Panc1 (cell line): ENCODE data around the gene ARFGAP1. TPM values are rescaled to one million over a fixed set of nuclear protein-coding genes. Genes with fewer than 3 reads are reported as not detected.

Experiments
- ATAC-seq: fragments of 200-7000 bp; cut with Tn5 transposase; 2 replicates; pipeline ENCODE4 v1.9.1; 2020; ENCODE audit warnings: mild to moderate bottlenecking, moderate library complexity
- BruUV-seq: library from RNA; stranded (reverse); fragments of 400-500 nt; replicated peaks from 2 replicates; lab custom pipeline; 2021; lab: Mats Ljungman, UMichigan
- CTCF ChIA-PET: fragments of 300-600 bp; sonication (Branson Sonifier 250); formaldehyde crosslinking; loops from one replicate; lab custom pipeline; 2022; ENCODE audit warnings: antibody characterized with exemption; lab: Charles Lee
- POLR2A ChIA-PET: fragments of 300-600 bp; sonication (Branson Sonifier 250); formaldehyde crosslinking; loops from one replicate; lab custom pipeline; 2022; ENCODE audit warnings: antibody characterized with exemption; lab: Charles Lee
- DNase-seq: peaks from one replicate; pipeline ENCODE4 v3.0.0-alpha.2; 2010; ENCODE audit warnings: low read depth, low spot score
- H3K27ac ChIP-seq: 2 replicates; pipeline ENCODE4 v1.5.1; 2011; ENCODE audit warnings: mild to moderate bottlenecking, low read length, inconsistent platforms
- H3K27me3 ChIP-seq: fragments of 200-500 bp; sonication (Bioruptor generic); 2 replicates; pipeline ENCODE4 v1.6.0; 2014; ENCODE audit warnings: low read length, inconsistent platforms; ENCODE audit not compliant: control insufficient read depth, insufficient read depth
- H3K36me3 ChIP-seq: fragments of 200-500 bp; sonication (Bioruptor generic); 2 replicates; pipeline ENCODE4 v1.5.1; 2014; ENCODE audit warnings: inconsistent platforms, mild to moderate bottlenecking, low read length, moderate library complexity; ENCODE audit not compliant: control insufficient read depth, insufficient read depth
- H3K4me1 ChIP-seq: 2 replicates; pipeline ENCODE4 v1.5.1; 2011; ENCODE audit warnings: inconsistent platforms, mild to moderate bottlenecking, low read length, moderate library complexity; ENCODE audit not compliant: control insufficient read depth, insufficient read depth
- H3K4me3 ChIP-seq, 2 experiments: 2 replicates each; pipeline ENCODE4 v1.5.1; 2011 to 2012; ENCODE audit warnings: low read depth in 2 of 2, low read length in 2 of 2, mild to moderate bottlenecking in 2 of 2, inconsistent platforms in 1 of 2, moderate library complexity in 1 of 2
- H3K9me3 ChIP-seq: fragments of 200-500 bp; sonication (Bioruptor generic); 2 replicates; pipeline ENCODE4 v1.5.1; 2014; ENCODE audit warnings: low read depth, mild to moderate bottlenecking, inconsistent platforms, low read length, moderate library complexity; ENCODE audit not compliant: control insufficient read depth, insufficient read depth
- CTCF ChIP-seq: fragments of 450-650 bp; IDR thresholded peaks from 2 replicates; pipeline ENCODE4 v1.5.1; 2017; ENCODE audit warnings: mild to moderate bottlenecking
- POLR2AphosphoS5 ChIP-seq: IDR thresholded peaks from 2 replicates; pipeline ENCODE4 v1.6.1; 2012; ENCODE audit warnings: mild to moderate bottlenecking, low read depth, low read length, moderate library complexity
- REST ChIP-seq, 2 experiments: IDR thresholded peaks; 2 replicates each; pipeline ENCODE4 v1.6.1; 2011 to 2012; ENCODE audit warnings: low read depth in 2 of 2, control low read depth in 1 of 2, low read length in 1 of 2, mild to moderate bottlenecking in 1 of 2, moderate library complexity in 1 of 2; ENCODE audit not compliant: insufficient read depth in 1 of 2
- SIN3A ChIP-seq: IDR thresholded peaks from 2 replicates; pipeline ENCODE4 v1.6.1; 2012; ENCODE audit warnings: low read depth, mild to moderate bottlenecking, low read length, moderate library complexity, borderline replicate concordance; ENCODE audit not compliant: insufficient read depth
- TCF7L2 ChIP-seq: IDR thresholded peaks from 2 replicates; pipeline ENCODE4 v1.6.1; 2011; ENCODE audit warnings: mild to moderate bottlenecking, low read depth, low read length, inconsistent platforms
- in situ Hi-C: cut with HindIII; loops from 2 replicates; pipeline ENCODE4 v1.10.0; 2016; ENCODE audit warnings: low sequenced_read_pairs, low pct_unique_long_range_greater_than_20kb
- intact Hi-C: fragments of 100-400 bp; cut with micrococcal nuclease; formaldehyde crosslinking; loops from one replicate; pipeline ENCODE4 v1.10.0; 2022; ENCODE audit not compliant: unreplicated experiment
- total RNA-seq: library from RNA; stranded (reverse); gene quantifications from one replicate; pipeline ENCODE4 v1.2.1, GENCODE V29; 2021; ENCODE audit not compliant: unreplicated experiment

The ARFGAP1 gene
- total RNA-seq, 1 experiment from 2014 or later = 110 TPM

- Histone ChIP-seq H3K4me1 (no peaks in the 10 kb centered on the region; the same call in 1 of the 2 replicates), H3K27me3 (no peaks in the 10 kb centered on the region), H3K27ac (no peak overlapping the region), H3K9me3 (no peaks in the 10 kb centered on the region), H3K36me3 (no peaks in the 10 kb centered on the region; the same call in none of the 2 replicates), H3K4me3 (no peak overlapping the region)
- ChIA-PET POLR2A (no interaction called here), CTCF (interaction anchor here (0.6 to 1.8 kb wide), 2 partner anchors 17 to 56 kb away, joined by 5 to 6 read pairs; no protein-coding TSS in a partner anchor)
- BruUV-seq = no TSS peak
- in situ Hi-C loops (loop anchor here (5.0 to 25.0 kb wide), 2 partner anchors 58 to 107 kb away; no protein-coding TSS in a partner anchor), intact Hi-C loops (no loop called here)
- DNase-seq (no peak), ATAC-seq (no peak)
- no peak for TF ChIP-seq TCF7L2
- no peak for TF ChIP-seq REST (IDR thresholded peaks at IDR 0.05; ENCODE audit: insufficient read depth in 1 of 2, low read depth in 2 of 2, low read length in 1 of 2)
- no peak for TF ChIP-seq POLR2AphosphoS5
- TF ChIP-seq CTCF = no peak
- no peak for TF ChIP-seq SIN3A
These were observed 7.3 kb downstream of the ARFGAP1 start for GRCh38 chr20:63279931-63280330.

- H3K27ac ChIP-seq = no peak overlapping the region
- TF ChIP-seq TCF7L2 = no peak
- TF ChIP-seq REST (IDR thresholded peaks at IDR 0.05; ENCODE audit: insufficient read depth in 1 of 2, low read depth in 2 of 2, low read length in 1 of 2) = no peak
- no peak for TF ChIP-seq POLR2AphosphoS5
- TF ChIP-seq SIN3A = no peak
- no peak for TF ChIP-seq CTCF
- H3K4me3 ChIP-seq = no peak overlapping the region
- ChIA-PET POLR2A (interaction anchor here (0.6 kb wide), 1 partner anchor 8 kb away, joined by 3 read pairs; no protein-coding TSS in a partner anchor), CTCF (interaction anchor here (0.6 to 1.8 kb wide), 2 partner anchors 16 to 57 kb away, joined by 5 to 6 read pairs; no protein-coding TSS in a partner anchor)
- DNase-seq (no peak), ATAC-seq (no peak)
- in situ Hi-C loops (loop anchor here (25.0 kb wide), 1 partner anchor 107 kb away; no protein-coding TSS in a partner anchor), intact Hi-C loops (no loop called here)
- no peaks in the 10 kb centered on the region for H3K4me1 ChIP-seq
- H3K9me3 ChIP-seq = no peaks in the 10 kb centered on the region
- H3K27me3 ChIP-seq = no peaks in the 10 kb centered on the region
- H3K36me3 ChIP-seq = no peaks in the 10 kb centered on the region; the same call in none of the 2 replicates
- no TSS peak for BruUV-seq
These were observed 7.8 kb downstream of the ARFGAP1 start for GRCh38 chr20:63280371-63280770.
